Mesothelial cell of epicardium (in vitro differentiated cells): Measurements from ENCODE around the gene WLS. TPM values are rescaled to one million over a fixed set of nuclear protein-coding genes. Genes with fewer than 3 reads are reported as not detected.

Experiments
- DNase-seq, 2 experiments: peaks; one replicate each; pipeline ENCODE4 v3.0.0; 2021; ENCODE audit warnings: low spot score in 2 of 2; ENCODE audit not compliant: unreplicated experiment in 2 of 2
- H3K27ac Mint-ChIP-seq: 2 replicates; pipeline ENCODE4 v1.8.0; 2021; ENCODE audit warnings: mixed read lengths
- H3K27me3 Mint-ChIP-seq: 2 replicates; pipeline ENCODE4 v1.8.0; 2021; ENCODE audit warnings: low read depth, mixed read lengths
- H3K36me3 Mint-ChIP-seq: 2 replicates; pipeline ENCODE4 v1.8.0; 2021; ENCODE audit warnings: mixed read lengths
- H3K4me1 Mint-ChIP-seq: 2 replicates; pipeline ENCODE4 v1.8.0; 2021; ENCODE audit warnings: mixed read lengths
- H3K4me3 Mint-ChIP-seq: 2 replicates; pipeline ENCODE4 v1.8.0; 2021; ENCODE audit warnings: mild to moderate bottlenecking, moderate library complexity, mixed read lengths
- H3K9me3 Mint-ChIP-seq: 2 replicates; pipeline ENCODE4 v1.8.0; 2021; ENCODE audit warnings: mixed read lengths
- microRNA-seq: library from miRNA; unstranded; fragments of <30 nt; microRNA quantifications from one replicate; pipeline ENCODE4 v1.2.0, GENCODE V29; 2021; ENCODE audit warnings: inconsistent platforms, mixed read lengths
- total RNA-seq: library from RNA; stranded (reverse); gene quantifications from 3 replicates; pipeline ENCODE4 v1.2.1, GENCODE V29; 2021
- TF ChIP-seq, protein P1 (sequence below): fragments of 200-600 bp; sonication (generic); IDR thresholded peaks from one replicate; pipeline ENCODE4 v1.5.0; 2021; ENCODE audit warnings: antibody characterized with exemption; ENCODE audit not compliant: unreplicated experiment

The WLS gene
- total RNA-seq, 1 donor from 2014 or later: 225 TPM

DNA sequence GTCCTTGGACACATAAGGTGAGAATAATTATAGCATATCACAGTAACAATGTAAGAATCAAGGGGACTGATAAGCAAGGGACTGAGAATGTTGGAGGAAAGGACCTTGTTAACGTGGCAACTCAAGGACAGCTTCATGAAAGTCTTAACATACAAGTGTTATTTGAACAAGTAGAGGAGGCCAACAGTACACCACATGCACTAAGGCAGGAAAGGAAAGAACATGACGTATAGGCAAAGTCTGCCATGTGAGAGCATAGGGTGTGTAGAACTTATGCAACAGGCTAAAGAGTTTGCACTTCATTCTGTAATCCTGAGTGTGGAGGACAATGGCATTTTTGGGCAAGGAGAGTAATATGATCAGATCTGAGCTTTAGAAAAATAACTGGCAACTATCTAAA is 148.6 kb downstream of the WLS start:
- peaks cover 15% of the 10 kb centered on the region for H3K9me3 Mint-ChIP-seq
- no peak overlapping the region for H3K27ac Mint-ChIP-seq
- TF ChIP-seq, protein P1, sequence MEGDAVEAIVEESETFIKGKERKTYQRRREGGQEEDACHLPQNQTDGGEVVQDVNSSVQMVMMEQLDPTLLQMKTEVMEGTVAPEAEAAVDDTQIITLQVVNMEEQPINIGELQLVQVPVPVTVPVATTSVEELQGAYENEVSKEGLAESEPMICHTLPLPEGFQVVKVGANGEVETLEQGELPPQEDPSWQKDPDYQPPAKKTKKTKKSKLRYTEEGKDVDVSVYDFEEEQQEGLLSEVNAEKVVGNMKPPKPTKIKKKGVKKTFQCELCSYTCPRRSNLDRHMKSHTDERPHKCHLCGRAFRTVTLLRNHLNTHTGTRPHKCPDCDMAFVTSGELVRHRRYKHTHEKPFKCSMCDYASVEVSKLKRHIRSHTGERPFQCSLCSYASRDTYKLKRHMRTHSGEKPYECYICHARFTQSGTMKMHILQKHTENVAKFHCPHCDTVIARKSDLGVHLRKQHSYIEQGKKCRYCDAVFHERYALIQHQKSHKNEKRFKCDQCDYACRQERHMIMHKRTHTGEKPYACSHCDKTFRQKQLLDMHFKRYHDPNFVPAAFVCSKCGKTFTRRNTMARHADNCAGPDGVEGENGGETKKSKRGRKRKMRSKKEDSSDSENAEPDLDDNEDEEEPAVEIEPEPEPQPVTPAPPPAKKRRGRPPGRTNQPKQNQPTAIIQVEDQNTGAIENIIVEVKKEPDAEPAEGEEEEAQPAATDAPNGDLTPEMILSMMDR: no peak
- no peak for DNase-seq
- no peak overlapping the region for H3K4me3 Mint-ChIP-seq
- H3K27me3 Mint-ChIP-seq: no peaks in the 10 kb centered on the region
- no peaks in the 10 kb centered on the region for H3K36me3 Mint-ChIP-seq
- H3K4me1 Mint-ChIP-seq: no peaks in the 10 kb centered on the region

DNA sequence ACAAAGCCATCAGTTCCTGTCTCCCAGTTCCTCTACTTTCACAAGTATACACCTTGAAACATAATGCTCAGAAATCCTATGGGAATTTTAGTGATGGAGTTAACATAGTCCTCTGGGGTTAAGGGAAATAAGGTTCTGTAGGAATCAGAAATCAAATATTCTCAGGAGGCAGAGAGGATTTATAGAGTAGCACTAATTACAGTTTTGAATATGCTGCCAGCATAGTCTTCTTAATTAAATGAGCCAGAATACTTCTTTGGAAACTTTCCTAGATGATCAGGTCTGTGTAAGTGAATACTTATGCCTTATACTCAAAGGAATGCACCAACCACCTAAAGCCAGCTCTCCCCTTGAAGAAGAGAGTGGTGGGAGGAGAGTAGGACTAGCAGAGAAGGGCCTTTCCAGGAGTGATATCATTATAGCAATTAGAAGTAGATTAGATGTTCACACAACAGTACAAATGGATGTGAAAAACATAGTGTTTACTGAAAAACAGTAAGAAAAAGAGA is 150.5 kb downstream of the WLS start:
- Mint-ChIP-seq H3K36me3 (no peaks in the 10 kb centered on the region), H3K4me3 (no peak overlapping the region), H3K4me1 (no peaks in the 10 kb centered on the region), H3K9me3 (peaks cover 9% of the 10 kb centered on the region), H3K27me3 (no peaks in the 10 kb centered on the region), H3K27ac (no peak overlapping the region)
- TF ChIP-seq, protein P1: no peak
- no peak for DNase-seq

DNA sequence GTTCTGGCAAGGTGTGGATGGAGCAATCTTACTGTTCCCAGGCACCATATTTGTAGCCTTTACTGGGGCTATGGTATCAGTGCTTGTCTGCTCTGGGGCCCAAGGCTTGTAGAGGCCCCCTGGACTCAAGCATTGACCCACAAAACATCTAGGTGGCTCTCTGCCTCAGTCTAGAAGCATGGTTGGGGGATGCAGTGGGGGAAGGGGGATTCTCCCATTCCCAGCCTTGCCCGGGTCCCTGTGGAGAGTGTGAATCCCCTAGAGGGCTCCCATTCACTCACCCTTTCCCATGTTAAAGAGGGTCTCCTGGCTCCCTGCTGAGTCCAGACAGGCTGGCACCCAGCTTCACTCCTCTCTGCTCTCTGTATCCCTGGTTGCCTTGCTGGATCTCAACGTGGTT is 153.7 kb downstream of the WLS start:
- H3K27me3 Mint-ChIP-seq: no peaks in the 10 kb centered on the region
- DNase-seq: no peak
- TF ChIP-seq, protein P1: no peak

More for the DNA sequence above, 153.7 kb downstream of the WLS start:
- Mint-ChIP-seq H3K27ac (no peak overlapping the region), H3K4me1 (no peaks in the 10 kb centered on the region), H3K36me3 (peaks cover 3% of the 10 kb centered on the region), H3K9me3 (peaks cover 17% of the 10 kb centered on the region), H3K4me3 (no peak overlapping the region)

Small RNAs within 50 kb of the gene (microRNA-seq; reads per million reads assigned to microRNA genes)
- gene MIR1262: 2.9 reads per million, percentile 3 among the genes with 10 or more reads in this experiment

Other genes starting within 250 kb of the WLS start
- 1.6 to 2.5 TPM (median 2.0 TPM) in 3 replicates for gene DIRAS3, start 181.9 kb downstream of the WLS start, total RNA-seq
- gene RPE65, start 217.4 kb upstream of the WLS start, total RNA-seq: not detected in 3 replicates